Lower leg skin (tissue), 3 donors: Measurements from ENCODE around the gene SHC3.

ENCODE experiments used
- POLR2A ChIP-seq, 2 donors: fragments of 450-650 bp; IDR thresholded peaks; one replicate each; pipeline ENCODE4 v1.6.1; 2016 to 2017; ENCODE audit warnings: antibody characterized with exemption in 2 of 2, mild to moderate bottlenecking in 1 of 2, moderate library complexity in 1 of 2
- TF ChIP-seq, protein P1 (sequence below), 3 donors: fragments of 450-650 bp; IDR thresholded peaks; one replicate each; pipeline ENCODE4 v1.5.1; 2016; ENCODE audit warnings: antibody characterized with exemption in 3 of 3, mild to moderate bottlenecking in 3 of 3, moderate library complexity in 2 of 3

DNA sequence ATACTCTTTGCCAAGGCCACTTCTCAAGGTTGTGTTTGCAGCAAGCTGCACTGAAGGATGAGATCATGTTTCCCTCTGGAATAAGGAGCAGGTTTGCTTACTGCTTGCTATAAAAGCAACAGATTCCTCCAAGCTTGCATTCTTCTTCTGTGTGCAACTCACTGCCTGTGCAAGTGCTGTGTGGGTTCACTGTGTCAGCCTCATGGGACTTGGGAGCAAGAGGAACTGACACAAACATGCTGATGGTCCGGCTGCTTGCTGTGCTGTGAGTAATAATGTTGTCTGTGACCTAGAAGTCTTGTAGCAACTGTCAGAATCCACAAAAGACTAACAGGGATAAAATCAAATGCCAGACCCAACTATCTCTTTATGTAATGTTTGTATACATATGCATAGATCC is 33.6 kb upstream of the SHC3 start:
- TF ChIP-seq, protein P1, sequence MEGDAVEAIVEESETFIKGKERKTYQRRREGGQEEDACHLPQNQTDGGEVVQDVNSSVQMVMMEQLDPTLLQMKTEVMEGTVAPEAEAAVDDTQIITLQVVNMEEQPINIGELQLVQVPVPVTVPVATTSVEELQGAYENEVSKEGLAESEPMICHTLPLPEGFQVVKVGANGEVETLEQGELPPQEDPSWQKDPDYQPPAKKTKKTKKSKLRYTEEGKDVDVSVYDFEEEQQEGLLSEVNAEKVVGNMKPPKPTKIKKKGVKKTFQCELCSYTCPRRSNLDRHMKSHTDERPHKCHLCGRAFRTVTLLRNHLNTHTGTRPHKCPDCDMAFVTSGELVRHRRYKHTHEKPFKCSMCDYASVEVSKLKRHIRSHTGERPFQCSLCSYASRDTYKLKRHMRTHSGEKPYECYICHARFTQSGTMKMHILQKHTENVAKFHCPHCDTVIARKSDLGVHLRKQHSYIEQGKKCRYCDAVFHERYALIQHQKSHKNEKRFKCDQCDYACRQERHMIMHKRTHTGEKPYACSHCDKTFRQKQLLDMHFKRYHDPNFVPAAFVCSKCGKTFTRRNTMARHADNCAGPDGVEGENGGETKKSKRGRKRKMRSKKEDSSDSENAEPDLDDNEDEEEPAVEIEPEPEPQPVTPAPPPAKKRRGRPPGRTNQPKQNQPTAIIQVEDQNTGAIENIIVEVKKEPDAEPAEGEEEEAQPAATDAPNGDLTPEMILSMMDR (IDR thresholded peaks at IDR 0.05) = no peak
- TF ChIP-seq POLR2A (IDR thresholded peaks at IDR 0.05) = no peak
